GM21367 (cell line): ENCODE results near the gene HOOK2.
A peak's percentile ranks its signal among the peaks of the same experiment; 100 is the strongest.
"Not testable (repeated sequence)": the region's sequence is repeated elsewhere in the genome, so short reads cannot be mapped to it uniquely, and the experiment has no call there.

ENCODE experiments used
- ATAC-seq: cut with Tn5 transposase; IDR thresholded peaks from one replicate; pipeline ENCODE4 v1.9.1; 2021; ENCODE audit not compliant: unreplicated experiment

Gene HOOK2

DNA sequence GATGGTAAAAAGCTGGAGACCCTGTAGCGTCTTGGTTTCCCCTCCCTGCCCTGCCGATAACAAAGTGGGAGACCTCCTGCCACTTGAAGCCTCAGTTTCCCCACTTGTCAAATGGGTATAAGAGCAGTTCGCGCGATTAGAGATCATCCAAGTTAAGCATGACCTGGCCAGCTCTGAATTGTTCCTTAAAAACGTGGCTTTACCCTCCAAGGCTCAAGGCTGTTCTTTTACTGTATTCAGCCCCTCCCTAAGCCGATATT is 52.0 kb downstream of the HOOK2 start:
- ATAC-seq = no peak

- ATAC-seq = peak; percentile 65
Observed at GRCh38 chr19:12722566-12723380, 52.6 kb downstream of the HOOK2 start.

DNA sequence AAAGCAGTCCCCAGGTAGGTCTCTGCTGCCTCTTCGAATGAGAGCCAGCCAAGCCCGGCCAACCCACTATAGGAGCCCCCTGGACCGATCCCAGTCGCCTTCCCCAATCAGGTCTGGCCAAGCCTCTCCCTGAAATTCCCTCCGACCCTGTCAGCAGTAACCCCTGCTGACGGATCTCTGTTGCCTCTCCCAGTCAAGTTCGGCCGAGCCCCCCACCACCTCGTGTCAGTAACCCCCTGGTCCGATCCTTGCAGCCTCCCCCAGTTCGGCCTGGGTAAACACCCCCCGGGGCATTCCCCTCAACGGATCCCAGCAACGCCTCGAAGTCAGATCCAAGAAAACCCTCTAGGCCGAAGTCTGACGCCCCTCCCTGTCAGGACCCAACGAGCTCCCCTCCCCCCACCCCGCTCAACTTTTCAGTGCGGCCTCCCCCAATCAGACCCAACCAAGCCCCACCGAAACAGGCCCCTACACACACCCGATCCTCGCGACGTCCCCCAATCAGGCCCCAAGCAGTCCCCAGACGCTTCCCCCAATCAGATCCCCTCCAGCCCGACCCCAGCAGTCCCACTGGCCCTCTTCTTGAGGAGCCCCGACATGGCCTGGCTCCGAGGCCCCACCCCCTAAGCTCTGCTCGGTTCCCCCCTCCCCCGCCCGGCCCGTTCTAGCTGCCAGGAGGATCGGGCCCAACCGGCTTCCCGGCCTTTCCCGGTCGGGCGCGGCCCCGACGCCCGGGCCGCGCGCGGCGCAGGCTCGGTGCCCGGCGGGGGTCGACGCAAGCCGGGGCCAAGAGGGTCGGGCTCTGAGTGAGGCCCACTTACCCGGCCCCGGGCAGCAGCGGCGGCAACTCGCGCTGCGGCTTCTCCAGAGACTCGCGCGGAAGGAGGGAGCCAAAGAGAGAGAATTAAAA is 53.4 kb downstream of the HOOK2 start:
- ATAC-seq = peak; percentile 14

- ATAC-seq = no peak
Observed at GRCh38 chr19:12720851-12721655, 54.3 kb downstream of the HOOK2 start.

DNA sequence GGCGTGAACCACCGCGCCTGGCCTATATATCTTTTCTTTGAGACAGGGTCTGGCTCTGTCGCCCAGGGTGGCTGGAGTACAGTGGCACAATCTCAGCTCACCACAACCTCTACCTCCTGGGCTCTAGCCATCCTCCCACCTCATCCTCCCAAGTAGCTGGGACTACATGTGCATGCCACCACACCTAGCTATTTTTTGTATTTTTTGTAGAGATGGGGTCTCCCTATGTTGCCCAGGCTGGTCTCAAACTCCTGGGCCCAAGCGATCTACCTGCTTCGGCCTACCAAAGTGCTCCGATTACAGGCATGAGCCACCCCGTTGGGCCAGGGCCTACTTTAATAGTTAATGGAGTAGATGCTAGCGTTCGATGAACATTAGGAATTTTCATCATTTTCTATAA is 55.1 kb downstream of the HOOK2 start:
- ATAC-seq = no peak

DNA sequence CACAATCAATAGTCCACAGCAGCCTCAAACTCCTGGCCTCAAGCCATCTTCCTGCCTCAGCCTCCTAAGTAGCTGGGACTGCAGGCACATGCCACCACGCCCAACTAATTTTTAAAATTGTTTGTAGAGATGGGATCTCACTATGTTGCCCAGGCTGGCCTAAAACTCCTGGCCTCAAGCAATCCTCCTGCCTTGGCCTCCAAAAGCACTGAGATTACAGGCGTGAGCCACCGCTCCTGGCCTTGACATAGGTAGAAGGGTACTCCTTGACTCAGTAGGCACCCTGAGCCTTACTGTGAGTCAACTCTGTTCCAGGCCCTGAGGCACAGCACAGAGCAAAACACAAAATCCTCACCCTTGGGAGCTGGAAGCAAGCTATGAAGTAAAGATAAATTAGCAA is 59.4 kb downstream of the HOOK2 start:
- no peak for ATAC-seq

- no peak for ATAC-seq
Observed at GRCh38 chr19:12715102-12715501, 60.2 kb downstream of the HOOK2 start.

- not testable (repeated sequence) for ATAC-seq
Observed at GRCh38 chr19:12713304-12713703, 62.0 kb downstream of the HOOK2 start.
